DND-41 (cell line): Measurements from ENCODE around the gene DBNDD1.

Experiments
- EZH2 ChIP-seq: IDR thresholded peaks from 3 replicates; pipeline ENCODE4 v1.6.1; 2012; ENCODE audit warnings: borderline replicate concordance, low read depth, mild to moderate bottlenecking, moderate library complexity, low read length, inconsistent platforms; ENCODE audit not compliant: severe bottlenecking
- TF ChIP-seq, protein P1 (sequence below): IDR thresholded peaks from 2 replicates; pipeline ENCODE4 v1.5.1; 2012; ENCODE audit warnings: borderline replicate concordance, low read length, moderate library complexity, mild to moderate bottlenecking; ENCODE audit not compliant: poor library complexity, severe bottlenecking; ENCODE audit errors: extremely low read depth

DNA sequence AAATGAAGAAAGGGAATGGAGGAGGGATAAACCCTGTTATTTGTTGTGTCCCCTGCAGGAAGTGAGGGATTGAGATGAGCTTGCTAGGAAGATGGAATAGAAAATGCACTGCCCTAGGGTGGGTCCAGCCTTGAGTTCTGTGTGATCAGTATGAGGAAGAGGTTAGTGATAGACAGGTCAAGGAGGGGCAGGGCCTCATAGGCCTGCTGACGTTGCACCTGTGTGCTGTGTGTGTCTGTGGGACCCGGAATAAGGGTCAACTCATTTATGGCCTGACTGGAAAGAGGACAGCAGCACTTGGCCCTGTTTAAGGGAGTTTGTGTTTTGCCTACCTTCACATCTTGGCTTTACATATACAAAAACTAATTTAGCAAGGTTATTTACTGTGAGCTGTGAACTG is 44.4 kb downstream of the DBNDD1 start:
- TF ChIP-seq EZH2 = no peak
- TF ChIP-seq, protein P1, sequence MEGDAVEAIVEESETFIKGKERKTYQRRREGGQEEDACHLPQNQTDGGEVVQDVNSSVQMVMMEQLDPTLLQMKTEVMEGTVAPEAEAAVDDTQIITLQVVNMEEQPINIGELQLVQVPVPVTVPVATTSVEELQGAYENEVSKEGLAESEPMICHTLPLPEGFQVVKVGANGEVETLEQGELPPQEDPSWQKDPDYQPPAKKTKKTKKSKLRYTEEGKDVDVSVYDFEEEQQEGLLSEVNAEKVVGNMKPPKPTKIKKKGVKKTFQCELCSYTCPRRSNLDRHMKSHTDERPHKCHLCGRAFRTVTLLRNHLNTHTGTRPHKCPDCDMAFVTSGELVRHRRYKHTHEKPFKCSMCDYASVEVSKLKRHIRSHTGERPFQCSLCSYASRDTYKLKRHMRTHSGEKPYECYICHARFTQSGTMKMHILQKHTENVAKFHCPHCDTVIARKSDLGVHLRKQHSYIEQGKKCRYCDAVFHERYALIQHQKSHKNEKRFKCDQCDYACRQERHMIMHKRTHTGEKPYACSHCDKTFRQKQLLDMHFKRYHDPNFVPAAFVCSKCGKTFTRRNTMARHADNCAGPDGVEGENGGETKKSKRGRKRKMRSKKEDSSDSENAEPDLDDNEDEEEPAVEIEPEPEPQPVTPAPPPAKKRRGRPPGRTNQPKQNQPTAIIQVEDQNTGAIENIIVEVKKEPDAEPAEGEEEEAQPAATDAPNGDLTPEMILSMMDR = no peak
